Superior temporal gyrus (tissue), 1 donor: ENCODE results near the gene SNAPC4.

ENCODE experiments used
- DNase-seq: peaks from one replicate; pipeline ENCODE4 v3.0.0-alpha.2; 2016; ENCODE audit errors: extremely low spot score

The SNAPC4 gene

GRCh38 chr9:136389396-136389795 lies 10.6 kb downstream of the SNAPC4 start:
- no peak for DNase-seq

GRCh38 chr9:136387217-136387616 lies 12.8 kb downstream of the SNAPC4 start:
- DNase-seq, result no peak

- no peak for DNase-seq
Observed at GRCh38 chr9:136386018-136386417, 14.0 kb downstream of the SNAPC4 start.

DNA sequence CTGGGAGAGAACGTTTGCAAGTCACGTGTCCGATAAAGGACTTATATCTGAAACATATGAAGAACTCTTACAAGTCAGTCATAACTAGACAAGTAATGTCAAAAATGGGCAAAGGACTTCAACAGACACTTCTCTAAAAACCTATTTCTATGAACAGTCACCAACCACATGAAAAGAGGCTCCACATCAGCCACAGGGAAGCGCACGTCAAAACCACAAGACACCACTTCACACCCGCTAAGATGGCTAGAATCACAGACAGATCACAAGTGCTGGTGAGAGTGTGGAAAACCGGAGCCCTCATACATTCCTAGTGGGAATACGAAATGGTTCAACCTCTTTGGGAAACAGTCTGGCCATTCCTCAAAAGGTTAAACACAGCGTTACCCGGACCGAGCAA lies 15.0 kb downstream of the SNAPC4 start:
- DNase-seq, result no peak

GRCh38 chr9:136383436-136383835 lies 16.5 kb downstream of the SNAPC4 start:
- no peak for DNase-seq

- DNase-seq, result no peak
Observed at GRCh38 chr9:136381966-136382513, 17.9 kb downstream of the SNAPC4 start.

- no peak for DNase-seq
Observed at GRCh38 chr9:136381311-136381710, 18.7 kb downstream of the SNAPC4 start.

DNA sequence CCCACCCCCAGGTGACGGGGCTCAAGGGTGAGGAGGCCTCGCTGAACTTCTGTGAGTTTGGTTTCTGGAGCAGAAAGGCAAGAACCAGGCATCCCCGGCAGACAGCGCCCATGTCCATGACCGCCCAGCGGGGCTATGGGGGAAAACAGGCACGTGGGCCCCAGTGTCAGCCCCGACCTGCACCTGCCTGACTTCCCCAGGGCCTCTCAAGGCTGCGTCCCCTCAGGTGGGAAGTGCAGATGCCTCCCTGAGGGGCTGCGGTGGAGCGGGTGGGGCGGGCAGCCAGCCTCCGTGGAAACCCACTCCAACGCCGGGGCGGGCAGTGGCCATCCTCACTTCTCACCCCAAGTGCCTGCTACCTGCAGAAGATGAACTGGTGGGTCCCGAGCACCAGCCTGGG lies 19.6 kb downstream of the SNAPC4 start:
- DNase-seq, result no peak

DNA sequence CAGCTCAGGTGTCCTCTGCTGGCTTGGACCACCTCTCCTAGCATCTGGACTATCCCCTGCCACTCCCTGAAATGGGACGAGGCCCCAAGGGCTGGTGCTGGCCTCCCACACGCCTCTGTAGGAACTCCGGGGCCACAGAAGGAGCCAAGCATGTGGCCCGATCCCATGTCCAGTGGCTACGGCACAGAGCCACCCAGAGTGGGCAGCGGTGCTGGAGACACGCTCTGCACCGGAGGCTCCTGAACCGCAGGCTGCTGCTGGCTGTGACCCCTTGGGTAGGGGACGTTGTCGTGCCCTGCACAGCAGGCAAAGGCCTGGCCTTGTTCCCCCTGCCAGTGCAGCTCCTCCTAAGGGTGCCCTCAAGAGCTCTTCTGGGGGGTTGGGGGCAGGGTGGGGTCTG lies 20.1 kb downstream of the SNAPC4 start:
- no peak for DNase-seq

- no peak for DNase-seq
Observed at GRCh38 chr9:136379401-136379800, 20.6 kb downstream of the SNAPC4 start.

DNA sequence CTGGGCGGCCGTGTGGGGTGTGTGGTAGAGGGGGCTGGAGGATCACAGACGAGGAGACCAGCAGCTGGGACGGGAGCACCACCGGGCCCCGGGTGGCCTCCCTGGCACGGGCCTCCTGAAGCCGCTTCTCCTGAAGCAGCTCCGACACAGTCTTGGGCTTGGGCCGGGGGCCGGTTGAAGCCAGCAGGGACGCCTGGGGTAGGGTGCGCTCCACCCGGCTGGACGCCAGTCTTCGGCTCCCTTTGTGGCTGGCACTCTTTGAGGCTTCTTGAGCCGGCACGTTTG lies 21.0 kb downstream of the SNAPC4 start:
- no peak for DNase-seq

- DNase-seq, result no peak
Observed at GRCh38 chr9:136378170-136379002, 21.6 kb downstream of the SNAPC4 start.

GRCh38 chr9:136377341-136378169 lies 22.4 kb downstream of the SNAPC4 start:
- no peak for DNase-seq

DNA sequence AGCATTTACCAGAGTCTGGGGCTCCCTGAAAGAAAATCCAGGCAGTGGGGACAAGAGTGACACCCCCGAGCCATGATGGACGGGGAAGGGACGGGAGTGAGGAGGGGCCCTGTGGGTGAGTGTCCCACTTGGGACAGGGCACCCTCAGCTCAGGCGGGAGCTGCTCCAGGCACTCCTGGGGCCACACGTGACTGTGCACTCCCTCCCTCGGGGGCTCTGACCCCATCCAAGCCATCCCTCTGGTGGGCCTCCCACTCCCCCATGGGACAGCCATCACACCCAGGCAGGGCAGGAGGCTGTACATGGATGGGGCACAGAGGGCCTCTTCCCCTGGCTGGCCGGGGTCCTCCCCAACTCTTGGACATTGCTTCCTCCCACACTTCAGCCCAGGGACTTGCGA lies 23.5 kb downstream of the SNAPC4 start:
- DNase-seq, result no peak

GRCh38 chr9:136375096-136375495 lies 24.9 kb downstream of the SNAPC4 start:
- no peak for DNase-seq

DNA sequence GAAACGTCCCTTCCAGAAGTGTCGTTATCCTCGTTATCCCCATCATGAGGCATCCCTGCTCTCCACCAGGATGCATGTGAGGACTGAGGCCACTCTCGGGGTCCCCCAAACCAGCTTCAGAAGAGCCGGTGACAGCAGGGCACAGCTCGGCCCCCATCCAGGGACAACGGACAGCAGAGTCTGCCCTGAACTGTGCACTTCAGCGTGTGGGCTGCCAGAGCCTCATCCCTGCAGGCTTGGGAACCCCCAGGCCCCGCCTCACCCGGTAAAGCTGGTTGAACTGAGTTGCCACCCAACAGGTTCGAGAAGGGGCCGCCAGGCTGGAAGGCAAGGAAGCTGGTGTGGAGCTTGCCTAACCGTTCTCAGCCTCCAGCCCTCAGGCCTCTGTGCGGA lies 25.8 kb downstream of the SNAPC4 start:
- DNase-seq, result no peak

- DNase-seq, result no peak
Observed at GRCh38 chr9:136373300-136374182, 26.4 kb downstream of the SNAPC4 start, which contains the start of gene CARD9. Gene CARD9, minus strand, starts transcription at chr9:136373669. Its CDS starts 1,591 bp downstream, at chr9:136372078.

DNA sequence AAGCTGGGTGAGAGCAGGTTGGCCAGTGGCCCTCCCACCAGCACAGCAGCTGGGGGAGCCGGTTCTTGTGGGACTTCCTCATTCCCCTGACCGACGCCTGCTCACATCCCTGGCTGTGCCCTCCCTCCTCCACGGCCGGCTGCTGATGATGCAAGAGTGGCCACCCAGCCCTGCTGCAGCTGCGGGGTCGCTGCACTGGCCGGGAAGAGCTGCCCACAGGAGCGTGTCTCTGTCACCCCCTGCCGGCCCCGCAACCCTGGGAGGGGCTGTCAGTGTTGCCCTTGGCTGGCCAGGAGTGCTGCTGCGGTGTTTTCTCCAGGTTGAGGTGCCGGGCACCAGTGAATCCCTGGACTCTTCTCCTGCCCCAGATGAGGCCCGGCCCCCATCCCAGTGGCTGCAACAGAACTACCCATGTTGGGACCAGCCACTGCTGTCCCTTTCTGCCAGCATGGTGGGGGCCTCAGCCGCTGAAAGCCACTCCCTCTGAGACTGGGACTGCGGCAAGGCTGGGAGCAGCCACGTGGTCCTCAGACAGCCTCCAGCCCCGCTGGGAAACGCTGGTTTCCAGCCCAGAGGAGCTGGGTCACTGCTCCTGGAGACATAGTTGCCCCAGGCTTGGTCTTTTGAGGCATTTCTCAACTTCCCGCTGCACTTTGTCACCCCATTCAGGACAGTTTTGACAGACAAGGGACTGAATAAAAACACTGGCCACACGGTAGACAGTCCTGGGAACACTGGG lies 27.2 kb downstream of the SNAPC4 start:
- no peak for DNase-seq

- no peak for DNase-seq
Observed at GRCh38 chr9:136372006-136372405, 28.0 kb downstream of the SNAPC4 start.

DNA sequence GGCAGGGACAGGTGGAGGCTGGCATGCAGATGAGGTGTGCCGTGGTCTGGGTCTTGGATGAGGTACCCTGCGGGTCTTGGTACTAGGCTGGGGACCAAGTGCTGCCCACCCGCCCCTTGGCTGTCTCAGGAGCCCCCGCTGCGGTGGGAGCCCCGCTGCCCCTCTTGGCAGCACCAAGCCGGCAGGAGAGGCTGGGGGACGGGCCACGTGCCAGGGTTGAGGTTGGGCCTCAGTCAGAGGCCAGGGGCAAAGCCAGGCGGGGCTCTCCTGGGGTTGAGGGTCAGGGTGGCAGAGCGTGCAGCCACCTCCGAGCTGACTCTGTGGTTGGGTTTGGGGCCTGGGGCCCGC lies 28.5 kb downstream of the SNAPC4 start:
- no peak for DNase-seq
